ENCODE measurements around the gene MIER2. TPM values are rescaled to one million over a fixed set of nuclear protein-coding genes. Genes with fewer than 3 reads are reported as not detected.

The MIER2 gene
- total and polyA plus RNA-seq, 4 donors = 9.4 to 49.0 (median 28.4) TPM

GRCh38 chr19:311813-312261, 32.8 kb downstream of the MIER2 start:
- H3K27ac ChIP-seq (ENCODE audit: low read depth, low read length) = no peak overlapping the region
- DNase-seq (ENCODE audit: low read depth in 4 of 6, low spot score in 6 of 6) = no peak
- no peaks in the 10 kb centered on the region for H3K27me3 ChIP-seq (ENCODE audit: control insufficient read depth, insufficient read depth, low read length)
- peaks cover 9% of the 10 kb centered on the region for H3K4me1 ChIP-seq (ENCODE audit: control insufficient read depth, insufficient read depth, low read length)
- H3K9me3 ChIP-seq (ENCODE audit: control insufficient read depth, insufficient read depth, low read length) = no peaks in the 10 kb centered on the region
- peaks cover 85% of the 10 kb centered on the region for H3K36me3 ChIP-seq (ENCODE audit: control insufficient read depth, insufficient read depth, low read length)
- no peak overlapping the region for H3K4me3 ChIP-seq (ENCODE audit: low read depth, low read length)
- 94% methylated on average over 26 of the region's 33 CpGs for WGBS (ENCODE audit: insufficient coverage)

GRCh38 chr19:310781-311496, 33.7 kb downstream of the MIER2 start:
- WGBS (ENCODE audit: insufficient coverage) = 95% methylated on average over 24 of the region's 24 CpGs
- H3K4me1 ChIP-seq (ENCODE audit: control insufficient read depth, insufficient read depth, low read length) = peaks cover 9% of the 10 kb centered on the region
- no peaks in the 10 kb centered on the region for H3K9me3 ChIP-seq (ENCODE audit: control insufficient read depth, insufficient read depth, low read length)
- no peak overlapping the region for H3K27ac ChIP-seq (ENCODE audit: low read depth, low read length)
- no peaks in the 10 kb centered on the region for H3K27me3 ChIP-seq (ENCODE audit: control insufficient read depth, insufficient read depth, low read length)
- H3K4me3 ChIP-seq (ENCODE audit: low read depth, low read length) = no peak overlapping the region
- DNase-seq (ENCODE audit: low read depth in 4 of 6, low spot score in 6 of 6) = no peak
- peaks cover 86% of the 10 kb centered on the region for H3K36me3 ChIP-seq (ENCODE audit: control insufficient read depth, insufficient read depth, low read length)

GRCh38 chr19:310141-310651, 34.4 kb downstream of the MIER2 start:
- Histone ChIP-seq H3K36me3 (ENCODE audit: control insufficient read depth, insufficient read depth, low read length) (peaks cover 89% of the 10 kb centered on the region), H3K27me3 (ENCODE audit: control insufficient read depth, insufficient read depth, low read length) (no peaks in the 10 kb centered on the region), H3K9me3 (ENCODE audit: control insufficient read depth, insufficient read depth, low read length) (no peaks in the 10 kb centered on the region), H3K4me1 (ENCODE audit: control insufficient read depth, insufficient read depth, low read length) (peaks cover 9% of the 10 kb centered on the region), H3K4me3 (ENCODE audit: low read depth, low read length) (no peak overlapping the region), H3K27ac (ENCODE audit: low read depth, low read length) (no peak overlapping the region)
- WGBS (ENCODE audit: insufficient coverage) = 31% methylated on average over 30 of the region's 30 CpGs
- peak in 2 of 6 donors; percentile 67 to 78 for DNase-seq (ENCODE audit: low read depth in 4 of 6, low spot score in 6 of 6)

GRCh38 chr19:309206-309565, 35.4 kb downstream of the MIER2 start:
- Histone ChIP-seq H3K27me3 (ENCODE audit: control insufficient read depth, insufficient read depth, low read length) (no peaks in the 10 kb centered on the region), H3K36me3 (ENCODE audit: control insufficient read depth, insufficient read depth, low read length) (peaks cover 91% of the 10 kb centered on the region), H3K9me3 (ENCODE audit: control insufficient read depth, insufficient read depth, low read length) (no peaks in the 10 kb centered on the region), H3K4me1 (ENCODE audit: control insufficient read depth, insufficient read depth, low read length) (peaks cover 9% of the 10 kb centered on the region), H3K27ac (ENCODE audit: low read depth, low read length) (no peak overlapping the region), H3K4me3 (ENCODE audit: low read depth, low read length) (no peak overlapping the region)
- DNase-seq (ENCODE audit: low read depth in 4 of 6, low spot score in 6 of 6) = no peak
- WGBS (ENCODE audit: insufficient coverage) = 94% methylated on average over 14 of the region's 14 CpGs

- H3K4me3 ChIP-seq (ENCODE audit: low read depth, low read length) = no peak overlapping the region
- no peaks in the 10 kb centered on the region for H3K27me3 ChIP-seq (ENCODE audit: control insufficient read depth, insufficient read depth, low read length)
- H3K9me3 ChIP-seq (ENCODE audit: control insufficient read depth, insufficient read depth, low read length) = no peaks in the 10 kb centered on the region
- 96% methylated on average over 48 of the region's 48 CpGs for WGBS (ENCODE audit: insufficient coverage)
- peaks cover 9% of the 10 kb centered on the region for H3K4me1 ChIP-seq (ENCODE audit: control insufficient read depth, insufficient read depth, low read length)
- H3K36me3 ChIP-seq (ENCODE audit: control insufficient read depth, insufficient read depth, low read length) = peaks cover 86% of the 10 kb centered on the region
- DNase-seq (ENCODE audit: low read depth in 4 of 6, low spot score in 6 of 6) = no peak
- H3K27ac ChIP-seq (ENCODE audit: low read depth, low read length) = no peak overlapping the region
Observed at GRCh38 chr19:308471-309205, 36.0 kb downstream of the MIER2 start.

DNA sequence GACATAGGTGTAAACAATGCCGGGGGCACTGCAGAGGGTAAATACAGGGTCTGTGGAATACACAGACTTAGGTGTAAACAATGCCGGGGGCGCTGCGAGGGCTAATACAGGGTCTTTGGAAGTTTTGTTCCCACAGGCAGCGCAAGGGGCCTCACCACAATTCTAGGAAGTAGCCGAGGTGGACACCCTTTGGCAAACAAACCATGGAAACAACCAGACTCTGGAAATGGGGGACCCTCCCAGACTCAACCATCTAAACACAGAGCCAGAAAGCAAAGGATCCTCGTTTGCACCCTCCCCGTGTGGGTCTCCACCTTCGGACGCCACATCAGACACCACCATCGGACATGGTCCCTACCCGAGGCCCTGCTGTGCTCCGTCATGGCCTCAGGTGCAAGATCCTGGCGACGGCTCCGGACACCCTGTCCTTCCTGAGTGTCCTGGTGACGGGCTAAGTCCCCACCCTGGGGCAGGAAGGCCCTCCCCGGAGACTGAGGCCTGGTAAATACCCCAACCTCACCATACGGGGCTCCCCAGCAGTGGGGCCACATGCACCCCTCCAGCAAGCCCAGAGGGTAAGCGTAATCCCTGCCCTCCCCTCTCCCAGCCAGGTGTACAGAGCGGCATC, 36.7 kb downstream of the MIER2 start:
- H3K4me1 ChIP-seq (ENCODE audit: control insufficient read depth, insufficient read depth, low read length) = peaks cover 9% of the 10 kb centered on the region
- H3K4me3 ChIP-seq (ENCODE audit: low read depth, low read length) = no peak overlapping the region
- H3K27ac ChIP-seq (ENCODE audit: low read depth, low read length) = no peak overlapping the region
- DNase-seq (ENCODE audit: low read depth in 4 of 6, low spot score in 6 of 6) = no peak
- no peaks in the 10 kb centered on the region for H3K27me3 ChIP-seq (ENCODE audit: control insufficient read depth, insufficient read depth, low read length)
- H3K9me3 ChIP-seq (ENCODE audit: control insufficient read depth, insufficient read depth, low read length) = no peaks in the 10 kb centered on the region
- peaks cover 79% of the 10 kb centered on the region for H3K36me3 ChIP-seq (ENCODE audit: control insufficient read depth, insufficient read depth, low read length)
- WGBS (ENCODE audit: insufficient coverage) = 97% methylated on average over 20 of the region's 21 CpGs

- no peaks in the 10 kb centered on the region for H3K9me3 ChIP-seq (ENCODE audit: control insufficient read depth, insufficient read depth, low read length)
- H3K4me1 ChIP-seq (ENCODE audit: control insufficient read depth, insufficient read depth, low read length) = peaks cover 9% of the 10 kb centered on the region
- no peak overlapping the region for H3K27ac ChIP-seq (ENCODE audit: low read depth, low read length)
- no peaks in the 10 kb centered on the region for H3K27me3 ChIP-seq (ENCODE audit: control insufficient read depth, insufficient read depth, low read length)
- DNase-seq (ENCODE audit: low read depth in 4 of 6, low spot score in 6 of 6) = no peak
- H3K4me3 ChIP-seq (ENCODE audit: low read depth, low read length) = no peak overlapping the region
- peaks cover 76% of the 10 kb centered on the region for H3K36me3 ChIP-seq (ENCODE audit: control insufficient read depth, insufficient read depth, low read length)
- WGBS (ENCODE audit: insufficient coverage) = 97% methylated on average over 26 of the region's 26 CpGs
Observed at GRCh38 chr19:307111-307531, 37.5 kb downstream of the MIER2 start.

DNA sequence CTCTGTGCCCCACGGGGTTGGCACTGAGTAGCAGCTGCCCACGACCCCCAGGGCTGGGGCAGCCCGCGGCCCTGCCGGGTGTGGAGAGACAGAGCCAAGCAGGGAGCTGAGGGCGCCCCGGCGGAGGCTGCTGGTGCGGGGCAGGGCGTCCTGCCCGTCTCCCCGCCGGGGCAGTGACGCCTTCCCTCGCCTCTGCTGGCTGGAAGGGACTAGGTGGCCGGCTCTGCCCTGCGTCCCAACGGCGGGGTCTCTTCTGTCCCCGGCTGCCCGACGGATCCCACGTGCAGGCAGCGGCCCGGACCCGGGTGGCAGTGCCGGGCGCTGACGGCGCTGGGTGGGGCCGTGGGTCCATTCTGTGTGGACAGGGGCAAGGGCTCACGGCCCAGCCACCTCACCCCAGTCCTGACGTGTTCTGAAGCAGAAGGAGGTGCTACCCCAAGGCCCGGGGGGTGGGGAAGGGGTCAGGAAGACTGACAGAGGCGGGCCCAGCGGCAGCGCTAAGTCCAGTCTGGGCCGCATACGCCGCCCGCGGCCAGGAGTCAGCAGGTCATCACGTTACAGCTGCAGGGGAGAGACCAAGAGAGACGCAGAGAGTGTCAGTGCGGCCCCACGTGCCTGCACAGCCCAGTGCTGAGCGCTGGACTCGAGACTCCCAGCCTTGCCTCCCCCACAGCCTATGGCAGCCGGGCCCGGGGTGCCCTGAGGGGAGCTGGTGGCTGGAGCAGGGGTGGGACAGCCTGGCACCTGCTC, 38.3 kb downstream of the MIER2 start:
- Histone ChIP-seq H3K4me3 (ENCODE audit: low read depth, low read length) (no peak overlapping the region), H3K4me1 (ENCODE audit: control insufficient read depth, insufficient read depth, low read length) (peaks cover 9% of the 10 kb centered on the region), H3K27me3 (ENCODE audit: control insufficient read depth, insufficient read depth, low read length) (no peaks in the 10 kb centered on the region), H3K9me3 (ENCODE audit: control insufficient read depth, insufficient read depth, low read length) (no peaks in the 10 kb centered on the region), H3K27ac (ENCODE audit: low read depth, low read length) (no peak overlapping the region), H3K36me3 (ENCODE audit: control insufficient read depth, insufficient read depth, low read length) (peaks cover 68% of the 10 kb centered on the region)
- DNase-seq (ENCODE audit: low read depth in 4 of 6, low spot score in 6 of 6) = no peak
- 95% methylated on average over 45 of the region's 50 CpGs for WGBS (ENCODE audit: insufficient coverage)
